HL-60 (cell line): ENCODE data around the gene TMCO4.

Experiments used
- DNase-seq, 2 experiments: peaks; one replicate each; pipeline ENCODE4 v3.0.0-alpha.2; 2010 to 2020; ENCODE audit warnings: low read depth in 1 of 2, low spot score in 1 of 2
- H3K27ac ChIP-seq: fragments of 250-450 bp; sonication (Bioruptor Pico); replicated peaks from 2 replicates; pipeline ENCODE4 v1.5.1; 2020; ENCODE audit warnings: mild to moderate bottlenecking, moderate library complexity
- H3K27me3 ChIP-seq: fragments of 250-450 bp; sonication (Bioruptor Pico); 2 replicates; pipeline ENCODE4 v1.5.1; 2021; ENCODE audit warnings: mild to moderate bottlenecking, moderate library complexity; ENCODE audit not compliant: insufficient read depth, poor library complexity, severe bottlenecking
- H3K4me3 ChIP-seq: replicated peaks from 2 replicates; pipeline ENCODE4 v1.5.1; 2011; ENCODE audit warnings: mild to moderate bottlenecking, control low read depth, low read length; ENCODE audit not compliant: insufficient read depth
- GABPA ChIP-seq: IDR thresholded peaks from 2 replicates; pipeline ENCODE4 v1.6.1; 2012; ENCODE audit warnings: low read depth
- POLR2AphosphoS5 ChIP-seq: IDR thresholded peaks from 2 replicates; pipeline ENCODE4 v1.6.1; 2012; ENCODE audit warnings: low read depth
- SPI1 ChIP-seq: IDR thresholded peaks from 2 replicates; pipeline ENCODE4 v1.6.1; 2012; ENCODE audit warnings: low read depth, mild to moderate bottlenecking, borderline replicate concordance
- TF ChIP-seq, protein P1 (sequence below): IDR thresholded peaks from 2 replicates; pipeline ENCODE4 v1.6.1; 2012; ENCODE audit warnings: low read depth; ENCODE audit not compliant: insufficient replicate concordance
- TF ChIP-seq, protein P2 (sequence below): IDR thresholded peaks from one replicate; pipeline ENCODE4 v1.5.1; 2011; ENCODE audit warnings: low read length, control low read depth, inconsistent platforms; ENCODE audit not compliant: insufficient read depth

TMCO4 gene

DNA sequence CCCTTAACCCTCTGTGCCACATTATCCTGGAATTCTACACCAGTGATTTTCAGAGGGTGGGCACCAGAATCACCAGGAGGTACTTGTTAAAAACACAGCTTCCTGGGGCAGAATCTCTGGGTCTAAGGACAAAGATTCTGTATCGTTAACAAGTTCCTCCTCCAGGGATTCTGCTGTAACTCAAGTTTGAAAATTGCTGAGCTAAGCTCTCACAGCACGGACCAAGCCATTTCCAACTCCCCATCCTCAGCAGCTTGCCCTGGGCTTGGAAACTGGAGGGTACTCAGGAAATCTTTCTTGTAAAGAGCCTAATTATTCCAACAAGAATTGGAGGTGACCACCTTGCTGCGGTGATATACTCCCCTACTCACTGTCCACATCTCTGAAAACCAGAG is 48.8 kb downstream of the TMCO4 start:
- TF ChIP-seq, protein P1, sequence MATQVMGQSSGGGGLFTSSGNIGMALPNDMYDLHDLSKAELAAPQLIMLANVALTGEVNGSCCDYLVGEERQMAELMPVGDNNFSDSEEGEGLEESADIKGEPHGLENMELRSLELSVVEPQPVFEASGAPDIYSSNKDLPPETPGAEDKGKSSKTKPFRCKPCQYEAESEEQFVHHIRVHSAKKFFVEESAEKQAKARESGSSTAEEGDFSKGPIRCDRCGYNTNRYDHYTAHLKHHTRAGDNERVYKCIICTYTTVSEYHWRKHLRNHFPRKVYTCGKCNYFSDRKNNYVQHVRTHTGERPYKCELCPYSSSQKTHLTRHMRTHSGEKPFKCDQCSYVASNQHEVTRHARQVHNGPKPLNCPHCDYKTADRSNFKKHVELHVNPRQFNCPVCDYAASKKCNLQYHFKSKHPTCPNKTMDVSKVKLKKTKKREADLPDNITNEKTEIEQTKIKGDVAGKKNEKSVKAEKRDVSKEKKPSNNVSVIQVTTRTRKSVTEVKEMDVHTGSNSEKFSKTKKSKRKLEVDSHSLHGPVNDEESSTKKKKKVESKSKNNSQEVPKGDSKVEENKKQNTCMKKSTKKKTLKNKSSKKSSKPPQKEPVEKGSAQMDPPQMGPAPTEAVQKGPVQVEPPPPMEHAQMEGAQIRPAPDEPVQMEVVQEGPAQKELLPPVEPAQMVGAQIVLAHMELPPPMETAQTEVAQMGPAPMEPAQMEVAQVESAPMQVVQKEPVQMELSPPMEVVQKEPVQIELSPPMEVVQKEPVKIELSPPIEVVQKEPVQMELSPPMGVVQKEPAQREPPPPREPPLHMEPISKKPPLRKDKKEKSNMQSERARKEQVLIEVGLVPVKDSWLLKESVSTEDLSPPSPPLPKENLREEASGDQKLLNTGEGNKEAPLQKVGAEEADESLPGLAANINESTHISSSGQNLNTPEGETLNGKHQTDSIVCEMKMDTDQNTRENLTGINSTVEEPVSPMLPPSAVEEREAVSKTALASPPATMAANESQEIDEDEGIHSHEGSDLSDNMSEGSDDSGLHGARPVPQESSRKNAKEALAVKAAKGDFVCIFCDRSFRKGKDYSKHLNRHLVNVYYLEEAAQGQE: no peak
- no peak for TF ChIP-seq GABPA
- TF ChIP-seq, protein P2, sequence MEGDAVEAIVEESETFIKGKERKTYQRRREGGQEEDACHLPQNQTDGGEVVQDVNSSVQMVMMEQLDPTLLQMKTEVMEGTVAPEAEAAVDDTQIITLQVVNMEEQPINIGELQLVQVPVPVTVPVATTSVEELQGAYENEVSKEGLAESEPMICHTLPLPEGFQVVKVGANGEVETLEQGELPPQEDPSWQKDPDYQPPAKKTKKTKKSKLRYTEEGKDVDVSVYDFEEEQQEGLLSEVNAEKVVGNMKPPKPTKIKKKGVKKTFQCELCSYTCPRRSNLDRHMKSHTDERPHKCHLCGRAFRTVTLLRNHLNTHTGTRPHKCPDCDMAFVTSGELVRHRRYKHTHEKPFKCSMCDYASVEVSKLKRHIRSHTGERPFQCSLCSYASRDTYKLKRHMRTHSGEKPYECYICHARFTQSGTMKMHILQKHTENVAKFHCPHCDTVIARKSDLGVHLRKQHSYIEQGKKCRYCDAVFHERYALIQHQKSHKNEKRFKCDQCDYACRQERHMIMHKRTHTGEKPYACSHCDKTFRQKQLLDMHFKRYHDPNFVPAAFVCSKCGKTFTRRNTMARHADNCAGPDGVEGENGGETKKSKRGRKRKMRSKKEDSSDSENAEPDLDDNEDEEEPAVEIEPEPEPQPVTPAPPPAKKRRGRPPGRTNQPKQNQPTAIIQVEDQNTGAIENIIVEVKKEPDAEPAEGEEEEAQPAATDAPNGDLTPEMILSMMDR: no peak
- TF ChIP-seq POLR2AphosphoS5: no peak
- TF ChIP-seq SPI1: no peak
- Histone ChIP-seq H3K27ac (no peak overlapping the region), H3K27me3 (no peaks in the 10 kb centered on the region), H3K4me3 (no peak overlapping the region)
- DNase-seq: no peak

GRCh38 chr1:19750101-19750881 is 49.4 kb downstream of the TMCO4 start:
- Histone ChIP-seq H3K4me3 (no peak overlapping the region), H3K27ac (no peak overlapping the region), H3K27me3 (no peaks in the 10 kb centered on the region)
- no peak for DNase-seq
- TF ChIP-seq, protein P2: no peak
- TF ChIP-seq, protein P1: no peak
- TF ChIP-seq POLR2AphosphoS5 (no peak), SPI1 (no peak), GABPA (no peak)

DNA sequence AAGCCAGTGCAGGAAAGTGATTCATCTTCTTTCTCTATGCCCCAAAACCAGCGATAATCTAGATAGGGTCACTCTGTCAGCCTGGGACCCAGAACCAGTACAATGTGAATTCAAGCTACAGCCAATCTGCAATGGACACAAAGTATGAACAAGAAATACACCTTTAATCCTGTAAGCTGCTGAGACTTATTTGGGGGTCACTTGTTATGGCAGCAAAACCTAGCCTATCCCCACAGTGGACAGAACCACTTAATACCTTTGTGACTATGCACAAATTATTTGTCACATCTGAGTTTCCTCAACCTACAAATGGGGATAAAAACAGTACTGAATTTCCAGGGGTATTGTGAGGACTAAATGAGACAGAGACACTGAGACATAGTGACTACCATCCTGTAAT is 50.0 kb downstream of the TMCO4 start:
- no peak for TF ChIP-seq GABPA
- no peak for TF ChIP-seq SPI1
- TF ChIP-seq, protein P1: no peak
- TF ChIP-seq, protein P2: no peak
- no peak for TF ChIP-seq POLR2AphosphoS5
- no peak for DNase-seq

More for the DNA sequence above, 50.0 kb downstream of the TMCO4 start:
- no peak overlapping the region for H3K4me3 ChIP-seq
- H3K27ac ChIP-seq: no peak overlapping the region
- no peaks in the 10 kb centered on the region for H3K27me3 ChIP-seq
